GM10248 (cell line): ENCODE measurements around the gene RAB11A.

Experiments used
- CTCF ChIA-PET: fragments of 300-600 bp; sonication (Branson Sonifier 250); formaldehyde crosslinking; extraction: SDS; loops from one replicate; lab custom pipeline; 2021; ENCODE audit warnings: antibody characterized with exemption; lab: Yijun Ruan, JAX
- POLR2A ChIA-PET: fragments of 350-650 bp; sonication (Branson Sonifier 250); formaldehyde crosslinking; extraction: SDS; loops from one replicate; lab custom pipeline; 2020; ENCODE audit warnings: antibody characterized with exemption; lab: Yijun Ruan, JAX
- DNase-seq: peaks from one replicate; pipeline ENCODE4 v3.0.0; 2012; ENCODE audit errors: extremely low spot score
- CTCF ChIP-seq: IDR thresholded peaks from 2 replicates; pipeline ENCODE4 v1.5.1; 2012; ENCODE audit warnings: mild to moderate bottlenecking, low read depth; ENCODE audit errors: extremely low read depth, missing control alignments, control extremely low read depth

The RAB11A gene

GRCh38 chr15:65869126-65869953 is at the start of gene RAB11A:
TSS of gene RAB11A (plus strand) at chr15:65869491. CDS start at chr15:65869586, 95 bp downstream.
- DNase-seq, result peak; percentile 96
- peak; percentile 47 for TF ChIP-seq CTCF
- ChIA-PET CTCF (interaction anchor here (0.7 to 6.5 kb wide), 22 partner anchors 8 to 583 kb away, joined by 3 to 51 read pairs (median 4); partner anchors contain the start of genes INTS14 and PARP16), POLR2A (interaction anchor here (0.5 to 1.5 kb wide), 5 partner anchors 52 to 847 kb away, joined by 3 to 8 read pairs (median 4); partner anchors contain the start of gene INTS14)

GRCh38 chr15:65819563-65819960 is 49.7 kb upstream of the RAB11A start:
- POLR2A ChIA-PET, result interaction anchor here (3.5 kb wide), 1 partner anchor 28 kb away, joined by 22 read pairs; the partner anchor contains the start of gene DENND4A
- TF ChIP-seq CTCF, result no peak
- DNase-seq, result no peak
- CTCF ChIA-PET, result interaction anchor here (0.7 to 3.7 kb wide), 7 partner anchors 9 to 43 kb away, joined by 3 to 11 read pairs (median 5); no protein-coding TSS in a partner anchor

GRCh38 chr15:65821070-65821469 is 48.2 kb upstream of the RAB11A start:
- CTCF ChIA-PET, result interaction anchor here (1.0 to 1.6 kb wide), 3 partner anchors 12 to 29 kb away, joined by 3 to 4 read pairs (median 3); partner anchors contain the start of gene DENND4A
- DNase-seq, result peak; percentile 28
- POLR2A ChIA-PET, result no interaction called here
- TF ChIP-seq CTCF, result no peak

- ChIA-PET POLR2A (no interaction called here), CTCF (interaction anchor here (1.0 to 3.1 kb wide), 5 partner anchors 12 to 184 kb away, joined by 3 to 27 read pairs (median 6); no protein-coding TSS in a partner anchor)
- DNase-seq, result no peak
- TF ChIP-seq CTCF, result no peak
Measured at GRCh38 chr15:65822316-65822715, 47.0 kb upstream of the RAB11A start.

- ChIA-PET CTCF (interaction anchor here (0.7 to 3.1 kb wide), 24 partner anchors 9 to 217 kb away, joined by 3 to 27 read pairs (median 4); partner anchors contain the start of genes DENND4A and INTS14), POLR2A (no interaction called here)
- DNase-seq, result no peak
- peak; percentile 59 for TF ChIP-seq CTCF
Measured at GRCh38 chr15:65824031-65824743, 45.1 kb upstream of the RAB11A start.

GRCh38 chr15:65824941-65825544 is 44.2 kb upstream of the RAB11A start:
- ChIA-PET POLR2A (interaction anchor here (0.6 kb wide), 1 partner anchor 33 kb away, joined by 4 read pairs; the partner anchor contains the start of gene DENND4A), CTCF (interaction anchor here (0.8 to 3.1 kb wide), 16 partner anchors 9 to 215 kb away, joined by 3 to 27 read pairs (median 4); partner anchors contain the start of gene INTS14)
- no peak for TF ChIP-seq CTCF
- no peak for DNase-seq
